Osteoblast (primary cell): ENCODE data around the gene PAPLN. TPM values are rescaled to one million over a fixed set of nuclear protein-coding genes. Genes with fewer than 3 reads are reported as not detected.

Experiments
- DNase-seq: peaks from one replicate; pipeline ENCODE4 v3.0.0; 2011; ENCODE audit warnings: low spot score, mixed read lengths; ENCODE audit not compliant: insufficient read length; ENCODE audit errors: missing footprints
- H2AFZ ChIP-seq: 2 replicates; pipeline ENCODE4 v1.6.0; 2011; ENCODE audit warnings: mild to moderate bottlenecking, low read length
- H3K27ac ChIP-seq: 2 replicates; pipeline ENCODE4 v1.5.1; 2011; ENCODE audit warnings: mild to moderate bottlenecking, low read depth, low read length, moderate library complexity
- H3K27me3 ChIP-seq: 2 replicates; pipeline ENCODE4 v1.6.0; 2012; ENCODE audit warnings: mild to moderate bottlenecking, control low read depth, inconsistent platforms, low read length, moderate library complexity; ENCODE audit not compliant: insufficient read depth
- H3K36me3 ChIP-seq: 2 replicates; pipeline ENCODE4 v1.5.1; 2011; ENCODE audit warnings: mild to moderate bottlenecking, low read length, control low read depth, moderate library complexity; ENCODE audit not compliant: insufficient read depth
- H3K4me1 ChIP-seq: 2 replicates; pipeline ENCODE4 v1.5.1; 2011; ENCODE audit warnings: mild to moderate bottlenecking, low read length, control low read depth, moderate library complexity; ENCODE audit not compliant: insufficient read depth
- H3K4me2 ChIP-seq: 2 replicates; pipeline ENCODE4 v1.6.0; 2011; ENCODE audit warnings: mild to moderate bottlenecking, low read length; ENCODE audit not compliant: insufficient read depth
- H3K4me3 ChIP-seq: fragments of 200-600 bp; sonication (generic); 3 replicates; pipeline ENCODE4 v1.5.1; 2012; ENCODE audit warnings: mild to moderate bottlenecking, low read length, inconsistent platforms; ENCODE audit not compliant: insufficient read depth
- H3K79me2 ChIP-seq: 2 replicates; pipeline ENCODE4 v1.6.0; 2012; ENCODE audit warnings: mild to moderate bottlenecking, low read length, control low read depth, inconsistent platforms; ENCODE audit not compliant: insufficient read depth
- H3K9me3 ChIP-seq: 2 replicates; pipeline ENCODE4 v1.5.1; 2011; ENCODE audit warnings: low read depth, low read length, control low read depth
- H4K20me1 ChIP-seq: 2 replicates; pipeline ENCODE4 v1.6.0; 2012; ENCODE audit warnings: mild to moderate bottlenecking, low read length, control low read depth; ENCODE audit not compliant: insufficient read depth
- total RNA-seq: library from RNA; depleted of rRNA; stranded (reverse); fragments of >200 nt; gene quantifications from 2 replicates; pipeline ENCODE4 v1.2.3, GENCODE V29; 2012
- TF ChIP-seq, protein P1 (sequence below): IDR thresholded peaks from 2 replicates; pipeline ENCODE4 v1.5.1; 2011; ENCODE audit warnings: mild to moderate bottlenecking, low read depth, low read length, moderate library complexity; ENCODE audit errors: extremely low read depth

PAPLN gene
- total RNA-seq, 1 donor = 5.8 TPM

DNA sequence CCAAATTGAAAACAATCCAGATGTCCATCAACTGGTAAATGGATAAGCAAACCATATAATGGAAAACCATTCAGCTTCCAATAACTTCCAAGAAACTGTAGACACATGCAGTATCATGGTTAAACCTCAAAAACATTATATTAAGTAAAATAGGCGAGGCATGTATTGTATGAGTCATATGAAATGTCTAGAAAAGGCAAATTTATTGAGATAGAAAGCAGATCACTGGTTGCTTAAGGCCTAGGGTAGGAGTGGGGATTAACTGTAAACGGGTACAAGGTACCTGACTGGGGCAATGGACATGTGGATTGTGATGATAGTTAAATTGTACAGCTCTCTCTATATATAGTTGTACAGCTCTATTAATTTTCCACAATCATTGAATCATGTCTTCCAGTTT, 21.3 kb upstream of the PAPLN start:
- Histone ChIP-seq H3K79me2 (no peaks in the 10 kb centered on the region), H3K4me3 (no peak overlapping the region), H2AFZ (no peak overlapping the region), H3K27me3 (no peaks in the 10 kb centered on the region), H3K9me3 (no peaks in the 10 kb centered on the region), H3K4me2 (no peak overlapping the region), H3K27ac (no peak overlapping the region), H4K20me1 (no peaks in the 10 kb centered on the region), H3K4me1 (peaks cover 4% of the 10 kb centered on the region), H3K36me3 (peaks cover 57% of the 10 kb centered on the region)
- TF ChIP-seq, protein P1, sequence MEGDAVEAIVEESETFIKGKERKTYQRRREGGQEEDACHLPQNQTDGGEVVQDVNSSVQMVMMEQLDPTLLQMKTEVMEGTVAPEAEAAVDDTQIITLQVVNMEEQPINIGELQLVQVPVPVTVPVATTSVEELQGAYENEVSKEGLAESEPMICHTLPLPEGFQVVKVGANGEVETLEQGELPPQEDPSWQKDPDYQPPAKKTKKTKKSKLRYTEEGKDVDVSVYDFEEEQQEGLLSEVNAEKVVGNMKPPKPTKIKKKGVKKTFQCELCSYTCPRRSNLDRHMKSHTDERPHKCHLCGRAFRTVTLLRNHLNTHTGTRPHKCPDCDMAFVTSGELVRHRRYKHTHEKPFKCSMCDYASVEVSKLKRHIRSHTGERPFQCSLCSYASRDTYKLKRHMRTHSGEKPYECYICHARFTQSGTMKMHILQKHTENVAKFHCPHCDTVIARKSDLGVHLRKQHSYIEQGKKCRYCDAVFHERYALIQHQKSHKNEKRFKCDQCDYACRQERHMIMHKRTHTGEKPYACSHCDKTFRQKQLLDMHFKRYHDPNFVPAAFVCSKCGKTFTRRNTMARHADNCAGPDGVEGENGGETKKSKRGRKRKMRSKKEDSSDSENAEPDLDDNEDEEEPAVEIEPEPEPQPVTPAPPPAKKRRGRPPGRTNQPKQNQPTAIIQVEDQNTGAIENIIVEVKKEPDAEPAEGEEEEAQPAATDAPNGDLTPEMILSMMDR = no peak
- DNase-seq = no peak

DNA sequence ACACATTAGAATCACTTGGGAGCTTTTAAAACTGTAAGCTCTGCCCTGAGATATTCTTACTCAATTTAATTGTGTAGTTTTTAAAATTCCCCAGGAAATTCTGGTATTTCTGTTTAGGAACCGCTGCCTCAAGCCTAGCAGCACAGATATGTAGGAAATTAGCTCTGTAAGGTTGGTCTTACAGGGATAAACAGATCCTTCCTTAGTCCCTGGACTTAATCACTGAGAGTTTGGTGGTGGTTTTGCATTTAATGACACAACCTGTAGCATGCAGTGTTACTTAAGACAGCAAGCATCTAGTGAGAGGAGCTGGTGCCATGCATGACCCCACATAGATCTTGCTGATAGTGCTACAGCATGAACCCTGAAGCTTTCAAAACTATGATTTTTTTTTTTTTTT, 19.9 kb upstream of the PAPLN start:
- TF ChIP-seq, protein P1 = no peak
- Histone ChIP-seq H3K36me3 (peaks cover 52% of the 10 kb centered on the region), H3K27me3 (no peaks in the 10 kb centered on the region)

DNA sequence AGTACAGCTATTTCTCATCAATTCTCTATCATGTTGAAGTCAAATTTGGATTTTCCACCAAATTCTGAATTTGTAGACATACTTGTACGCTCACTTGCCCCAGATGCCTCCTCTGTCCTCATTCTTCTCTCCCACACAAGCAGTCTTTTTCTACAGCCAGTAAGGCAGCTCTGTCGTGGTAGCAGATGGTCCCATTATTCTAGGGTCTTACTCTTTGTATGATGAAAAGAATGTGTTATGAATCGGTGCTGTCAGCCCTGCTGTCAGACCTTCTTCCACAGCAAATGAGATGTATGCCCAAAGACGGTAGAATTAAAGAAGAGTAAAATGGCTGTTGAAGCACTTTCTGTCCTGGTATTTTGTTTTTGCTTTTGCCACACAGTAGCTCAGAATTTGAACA, 17.2 kb upstream of the PAPLN start:
- Histone ChIP-seq H3K27ac (no peak overlapping the region), H3K4me2 (no peak overlapping the region), H3K79me2 (no peaks in the 10 kb centered on the region), H3K9me3 (no peaks in the 10 kb centered on the region), H3K36me3 (peaks cover 40% of the 10 kb centered on the region), H3K4me1 (peaks cover 3% of the 10 kb centered on the region), H4K20me1 (no peaks in the 10 kb centered on the region), H3K27me3 (no peaks in the 10 kb centered on the region), H2AFZ (no peak overlapping the region), H3K4me3 (no peak overlapping the region)
- TF ChIP-seq, protein P1 = no peak
- no peak for DNase-seq

More for the DNA sequence above, 19.9 kb upstream of the PAPLN start:
- H3K4me1 ChIP-seq = peaks cover 3% of the 10 kb centered on the region
- H2AFZ ChIP-seq = no peak overlapping the region
- DNase-seq = no peak
- H3K4me2 ChIP-seq = no peak overlapping the region
- H3K4me3 ChIP-seq = no peak overlapping the region
- H4K20me1 ChIP-seq = no peaks in the 10 kb centered on the region
- no peaks in the 10 kb centered on the region for H3K9me3 ChIP-seq
- no peaks in the 10 kb centered on the region for H3K79me2 ChIP-seq
- H3K27ac ChIP-seq = no peak overlapping the region

DNA sequence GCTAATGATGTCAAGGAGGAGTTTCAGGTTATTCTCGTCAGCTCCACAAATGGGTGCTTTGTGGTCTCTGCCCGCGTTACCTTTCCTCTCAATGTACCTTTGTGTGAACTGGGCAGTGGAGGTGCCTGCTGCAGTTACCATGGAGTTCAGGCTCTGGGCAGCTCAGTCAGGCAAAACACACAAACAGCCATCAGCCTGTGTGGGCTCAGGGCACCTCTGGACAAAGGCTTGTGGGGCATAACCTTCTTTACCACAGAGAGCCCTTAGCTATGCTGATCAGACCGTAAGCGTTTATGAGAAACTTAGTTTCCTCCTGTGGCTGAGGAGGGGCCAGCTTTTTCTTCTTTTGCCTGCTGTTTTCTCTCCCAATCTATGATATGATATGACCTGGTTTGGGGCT, 16.7 kb upstream of the PAPLN start:
- H3K4me3 ChIP-seq = no peak overlapping the region
- no peaks in the 10 kb centered on the region for H3K79me2 ChIP-seq
- H3K9me3 ChIP-seq = no peaks in the 10 kb centered on the region
- H2AFZ ChIP-seq = no peak overlapping the region
- TF ChIP-seq, protein P1 = no peak
- no peak overlapping the region for H3K27ac ChIP-seq
- H3K4me1 ChIP-seq = peaks cover 3% of the 10 kb centered on the region
- H3K27me3 ChIP-seq = no peaks in the 10 kb centered on the region
- H3K36me3 ChIP-seq = peaks cover 39% of the 10 kb centered on the region
- no peak overlapping the region for H3K4me2 ChIP-seq
- DNase-seq = no peak
- no peaks in the 10 kb centered on the region for H4K20me1 ChIP-seq
